Stimulated activated CD8-positive, alpha-beta memory T cell treated with anti-CD3 and anti-CD28 coated beads, Interleukin-4, amount 100 ng/mL, for 1 hour (primary cell): ENCODE measurements around the gene B4GALNT2.

Experiments
- DNase-seq, 2 donors: peaks; one replicate each; pipeline ENCODE4 v3.0.0-alpha.2; 2020; ENCODE audit warnings: low read depth in 2 of 2, low spot score in 1 of 2

Gene B4GALNT2

DNA sequence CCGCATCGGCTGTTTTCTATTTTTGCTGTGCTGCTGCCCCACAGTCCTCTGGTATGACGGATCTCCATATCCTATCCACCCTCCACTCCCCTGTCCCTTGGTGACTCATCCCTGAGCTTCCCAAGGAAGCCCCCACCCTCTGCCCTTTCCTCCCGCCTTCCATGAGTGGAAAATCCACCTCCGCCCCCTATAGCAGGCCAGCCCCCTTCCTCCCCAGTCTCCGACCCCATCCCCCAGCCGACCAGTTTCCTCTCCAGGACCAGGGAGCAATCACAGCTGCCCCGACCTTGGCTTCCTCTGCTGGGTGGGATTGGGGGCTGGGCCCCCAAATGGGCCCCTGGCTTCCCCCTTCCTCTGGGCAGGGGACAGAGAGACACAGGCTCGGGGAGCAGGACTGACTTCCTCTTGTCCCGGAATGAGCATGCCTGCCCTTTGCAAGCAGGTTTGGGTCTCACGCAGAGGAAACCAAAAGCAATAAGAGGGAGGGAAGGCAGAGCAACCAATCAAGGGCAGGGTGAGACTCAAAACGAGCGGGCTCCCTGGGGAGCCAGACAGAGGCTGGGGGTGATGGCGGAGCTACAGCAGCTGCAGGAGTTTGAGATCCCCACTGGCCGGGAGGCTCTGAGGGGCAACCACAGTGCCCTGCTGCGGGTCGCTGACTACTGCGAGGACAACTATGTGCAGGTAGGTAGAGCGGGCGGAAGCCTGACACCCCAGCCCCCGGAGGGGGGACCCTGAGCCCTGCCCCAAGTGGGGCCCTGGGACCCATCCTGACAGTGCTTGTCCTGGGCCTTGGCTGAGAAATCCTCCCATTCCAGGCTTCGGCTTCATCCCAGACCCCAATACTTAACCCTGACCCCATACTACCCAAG lies 77.8 kb downstream of the B4GALNT2 start, which contains the start of the genes ABI3 and GNGT2:
Gene ABI3, plus strand, starts transcription at position 550 of the 872 bp plus-strand sequence. Its CDS starts 18 bp downstream, at position 568.
Gene GNGT2, minus strand, starts transcription at position 417 of the 872 bp plus-strand sequence. CDS start 3,152 bp downstream, outside the sequence.
- DNase-seq = no peak

DNA sequence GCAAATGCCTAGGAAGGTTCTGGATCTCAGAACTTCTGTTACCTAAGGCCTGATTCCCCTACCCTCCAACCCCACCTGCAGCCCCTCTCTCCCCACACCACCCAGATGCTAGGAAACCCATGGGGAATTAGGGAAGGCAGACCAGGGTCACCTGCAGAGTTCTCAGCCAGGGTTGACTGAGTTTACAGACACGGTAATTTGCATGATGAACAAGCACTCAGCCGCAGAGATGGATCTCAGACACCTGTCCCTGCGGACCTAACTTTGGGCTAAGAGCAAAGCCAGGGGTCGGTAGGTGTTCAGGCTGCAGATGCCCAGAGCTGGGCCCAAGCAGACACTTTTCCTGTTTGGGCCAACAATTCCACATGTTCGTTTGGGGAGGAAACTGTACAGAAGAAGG lies 80.8 kb downstream of the B4GALNT2 start:
- no peak for DNase-seq

- no peak for DNase-seq
Observed at GRCh38 chr17:49213847-49214246, 81.3 kb downstream of the B4GALNT2 start.

- DNase-seq = no peak
Observed at GRCh38 chr17:49214676-49215360, 82.2 kb downstream of the B4GALNT2 start.

DNA sequence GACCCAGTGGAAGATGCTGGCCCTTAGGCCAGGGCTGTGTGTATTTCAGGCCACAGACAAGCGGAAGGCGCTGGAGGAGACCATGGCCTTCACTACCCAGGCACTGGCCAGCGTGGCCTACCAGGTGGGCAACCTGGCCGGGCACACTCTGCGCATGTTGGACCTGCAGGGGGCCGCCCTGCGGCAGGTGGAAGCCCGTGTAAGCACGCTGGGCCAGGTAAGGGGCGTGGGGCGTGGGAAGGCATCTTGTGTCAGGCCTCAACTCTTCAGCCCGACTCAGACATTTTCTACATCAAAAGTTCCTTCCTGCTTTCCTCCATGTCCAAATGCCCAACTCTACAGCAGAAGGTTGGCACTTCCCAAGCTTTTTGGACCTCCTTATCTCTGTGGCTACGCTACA lies 83.9 kb downstream of the B4GALNT2 start:
- DNase-seq = no peak

- no peak for DNase-seq
Observed at GRCh38 chr17:49216953-49217650, 84.5 kb downstream of the B4GALNT2 start.

DNA sequence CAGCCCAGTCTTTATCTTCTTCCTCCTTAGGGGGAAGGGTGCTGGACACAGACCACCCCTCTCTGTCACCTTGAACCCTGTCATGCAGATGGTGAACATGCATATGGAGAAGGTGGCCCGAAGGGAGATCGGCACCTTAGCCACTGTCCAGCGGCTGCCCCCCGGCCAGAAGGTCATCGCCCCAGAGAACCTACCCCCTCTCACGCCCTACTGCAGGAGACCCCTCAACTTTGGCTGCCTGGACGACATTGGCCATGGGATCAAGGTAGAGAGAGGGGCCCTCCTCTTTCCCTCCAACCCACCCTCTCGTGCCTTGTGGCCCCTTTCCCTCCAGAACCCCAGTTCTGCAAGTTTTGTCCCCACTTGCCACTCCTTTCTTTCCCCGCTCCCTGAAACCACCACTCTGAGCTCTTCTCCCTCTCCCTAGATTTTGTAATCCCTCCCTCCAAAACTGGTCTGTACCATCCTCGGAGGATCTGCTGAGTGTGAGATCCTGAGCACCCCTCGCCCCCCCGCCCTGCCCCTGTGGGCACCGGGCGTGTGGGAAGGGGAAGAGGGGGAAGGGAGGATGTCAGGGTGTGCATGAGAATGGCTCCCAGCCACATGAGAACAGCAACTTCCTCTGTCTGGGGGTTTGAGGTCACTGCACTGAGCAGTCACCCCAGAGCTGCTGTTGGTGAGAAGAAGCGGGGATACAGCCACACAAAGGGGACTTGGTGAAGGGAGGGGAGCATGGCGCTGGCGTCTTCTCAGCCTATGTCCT lies 85.3 kb downstream of the B4GALNT2 start:
- peak in 1 of 2 donors; percentile 60 for DNase-seq

DNA sequence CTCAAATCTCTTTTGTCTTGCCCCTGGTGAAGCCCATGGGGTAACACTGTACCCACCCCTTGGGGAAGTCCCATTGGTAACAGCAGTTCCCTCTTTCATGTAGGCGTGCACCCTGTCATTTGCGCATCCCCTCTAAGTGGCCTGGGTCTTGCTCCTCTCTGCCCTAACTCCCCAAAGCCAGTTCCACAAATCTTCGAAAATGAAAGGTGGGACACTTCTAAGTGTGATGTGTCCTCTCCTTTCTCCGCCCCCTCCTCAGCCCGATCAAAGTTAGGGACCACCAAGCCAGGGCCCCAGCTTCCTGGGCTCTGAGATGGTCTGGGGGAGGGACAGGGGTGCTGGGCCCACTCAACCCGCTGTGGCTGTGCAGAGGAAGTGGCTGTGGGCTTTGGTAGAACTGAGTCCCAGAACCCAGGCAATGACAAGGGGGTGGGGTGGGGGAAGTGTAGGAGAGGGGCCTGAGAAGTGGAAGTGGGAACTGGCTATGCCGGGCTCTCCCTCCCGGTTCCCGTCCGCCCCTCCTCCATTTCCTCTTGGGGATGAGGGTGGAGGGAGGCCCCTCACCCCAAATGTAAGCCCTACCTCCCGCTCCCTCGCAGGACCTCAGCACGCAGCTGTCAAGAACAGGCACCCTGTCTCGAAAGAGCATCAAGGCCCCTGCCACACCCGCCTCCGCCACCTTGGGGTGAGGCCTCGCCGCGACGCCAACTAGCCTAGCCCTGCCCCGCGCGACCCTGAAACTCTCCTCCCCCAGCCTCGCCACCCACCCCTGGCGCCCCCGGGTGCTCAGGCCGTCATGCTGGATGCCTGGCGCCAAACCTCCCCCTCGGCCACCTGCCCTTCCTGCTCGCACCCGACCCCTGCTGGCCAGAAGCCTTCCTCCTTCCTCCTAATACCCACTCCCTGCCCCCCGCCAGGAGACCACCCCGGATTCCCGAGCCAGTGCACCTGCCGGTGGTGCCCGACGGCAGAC lies 86.7 kb downstream of the B4GALNT2 start:
- DNase-seq = no peak

DNA sequence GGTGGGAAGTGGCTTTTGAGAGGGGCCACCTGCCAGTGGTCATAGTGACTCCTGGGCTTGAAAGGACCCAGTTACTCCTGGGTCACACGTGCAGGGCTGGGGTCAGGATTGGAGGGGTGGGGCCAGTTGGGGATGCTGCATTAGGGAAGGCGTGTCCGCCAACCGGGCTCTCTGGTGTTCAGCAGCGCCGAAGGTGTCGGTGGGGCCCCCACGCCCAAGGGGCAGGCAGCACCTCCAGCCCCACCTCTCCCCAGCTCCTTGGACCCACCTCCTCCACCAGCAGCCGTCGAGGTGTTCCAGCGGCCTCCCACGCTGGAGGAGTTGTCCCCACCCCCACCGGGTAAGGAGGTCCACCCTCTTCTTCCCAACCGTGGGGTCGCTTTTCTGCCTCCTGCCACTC lies 87.4 kb downstream of the B4GALNT2 start:
- no peak for DNase-seq

DNA sequence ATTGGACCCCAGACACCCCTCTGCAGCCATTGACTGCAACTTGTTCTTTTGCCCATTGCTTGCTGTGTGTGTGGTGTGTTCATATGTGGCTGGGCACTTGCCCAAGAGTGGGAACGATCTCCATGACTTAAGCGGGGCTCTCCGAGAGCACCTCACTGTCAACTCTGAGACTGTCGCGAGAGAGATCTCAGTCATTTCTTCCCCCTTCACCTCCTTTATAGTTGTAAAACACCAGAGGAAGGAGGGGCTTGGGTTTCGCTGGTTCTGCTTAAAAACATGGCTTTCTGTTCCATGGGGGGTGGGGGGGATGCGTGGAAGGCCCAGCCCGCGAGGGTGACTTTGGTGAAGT lies 90.6 kb downstream of the B4GALNT2 start:
- no peak for DNase-seq

- no peak for DNase-seq
Observed at GRCh38 chr17:49223517-49224197, 91.1 kb downstream of the B4GALNT2 start.

GRCh38 chr17:49224198-49224996 lies 91.8 kb downstream of the B4GALNT2 start:
- DNase-seq = no peak

DNA sequence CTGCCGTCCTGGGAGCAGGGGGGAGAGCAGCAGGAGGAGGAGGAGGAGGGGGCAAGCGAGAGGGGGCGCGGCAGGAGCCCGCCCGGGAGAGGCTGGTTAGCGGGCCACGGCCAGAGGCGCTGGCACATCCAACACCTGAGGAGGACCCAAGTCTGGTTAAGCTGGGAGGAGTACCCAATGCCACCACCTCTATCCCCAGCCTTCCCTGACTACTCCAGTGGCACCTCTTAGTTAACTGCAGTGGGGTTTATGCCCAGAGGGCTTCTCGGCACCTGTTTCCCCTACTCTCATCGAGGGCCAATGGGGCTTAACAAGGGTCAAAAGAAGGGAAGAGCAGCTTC lies 92.4 kb downstream of the B4GALNT2 start:
- no peak for DNase-seq

DNA sequence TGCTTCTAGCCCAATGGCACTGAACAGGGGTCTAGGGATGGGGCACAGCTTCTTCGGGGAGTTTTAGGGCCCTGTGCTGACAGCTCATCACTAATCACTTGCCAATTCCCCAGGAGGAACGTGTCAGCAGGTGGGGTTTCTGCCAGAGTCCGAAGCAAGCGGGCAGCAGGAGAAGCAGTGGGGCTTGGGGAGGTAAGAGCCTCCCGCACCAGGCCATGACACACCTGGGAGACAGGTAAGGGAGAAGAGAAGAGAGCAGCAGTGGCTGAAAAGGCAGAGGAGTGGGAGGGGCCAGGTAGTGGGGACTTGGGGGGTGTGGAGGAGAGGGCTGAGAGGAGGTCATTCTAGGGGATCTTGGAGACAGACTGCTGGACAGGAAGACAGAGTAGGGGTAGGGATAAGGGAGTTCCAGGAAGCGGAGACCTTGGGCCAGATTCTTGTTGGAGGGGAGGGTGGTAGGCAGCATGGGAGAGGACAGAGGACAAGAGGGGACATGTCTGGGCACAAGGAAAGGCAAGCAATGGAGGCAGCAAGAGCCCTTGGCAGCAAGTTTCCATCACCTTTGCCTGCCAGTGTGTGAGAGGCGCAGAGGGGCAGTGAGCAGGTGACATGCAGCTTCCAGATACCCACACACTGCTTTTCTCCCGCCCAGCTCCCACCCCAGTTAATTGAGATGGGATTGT lies 93.1 kb downstream of the B4GALNT2 start:
- DNase-seq = no peak
